Left lung (tissue), 10 donors: ENCODE measurements around the gene MICAL3. TPM values are rescaled to one million over a fixed set of nuclear protein-coding genes. Genes with fewer than 3 reads are reported as not detected.

Experiments used
- ATAC-seq: fragments of 200-7000 bp; cut with Tn5 transposase; one replicate; pipeline ENCODE4 v1.9.1; 2020; ENCODE audit warnings: moderate library complexity
- DNase-seq, 4 donors: peaks; one replicate each; pipeline ENCODE4 v3.0.0-alpha.2; 2013 to 2020
- H3K27ac ChIP-seq, 2 donors: fragments of 200-600 bp; sonication (generic) in 1 of 2; one replicate each; pipeline versions ENCODE4 v1.5.0 to v1.8.0; 2020 to 2021
- H3K27me3 ChIP-seq, 2 donors: fragments of 200-600 bp; sonication (generic) in 1 of 2; one replicate each; pipeline versions ENCODE4 v1.5.0 to v1.8.0; 2020 to 2021
- H3K36me3 ChIP-seq, 2 donors: fragments of 200-600 bp; sonication (generic) in 1 of 2; one replicate each; pipeline versions ENCODE4 v1.5.0 to v1.8.0; 2020 to 2021
- H3K4me1 ChIP-seq, 2 donors: fragments of 200-600 bp; one replicate each; pipeline ENCODE4 v1.8.0; 2021
- H3K4me3 ChIP-seq, 2 donors: fragments of 200-600 bp; sonication (generic) in 1 of 2; one replicate each; pipeline versions ENCODE4 v1.5.0 to v1.8.0; 2020 to 2021; ENCODE audit warnings: mild to moderate bottlenecking in 1 of 2
- H3K9me3 ChIP-seq, 2 donors: fragments of 200-600 bp; sonication (generic) in 1 of 2; one replicate each; pipeline versions ENCODE4 v1.5.0 to v1.8.0; 2020 to 2021
- intact Hi-C, 2 donors: fragments of 100-400 bp; cut with DNase I; formaldehyde crosslinking; loops; one replicate each; pipeline versions ENCODE4 v1.11.2 to v1.14.2; 2022
- polyA plus RNA-seq, 6 donors: library from polyadenylated mRNA; unstranded; fragments of 120-200 nt; gene quantifications; one replicate each; pipeline ENCODE4 v1.2.1, GENCODE V29; 2013; ENCODE audit not compliant: insufficient read length in 6 of 6
- total RNA-seq, 2 donors: library from RNA; stranded (reverse); fragmentation: NEBNext Ultra II Directional; extraction: Animal tissue kit (Norgen Biotek cat#: 25700); gene quantifications; one replicate each; pipeline ENCODE4 v1.2.1, GENCODE V29; 2021
- TF ChIP-seq, protein P1 (sequence below), 2 donors: fragments of 200-600 bp; sonication (generic) in 1 of 2; IDR thresholded peaks; one replicate each; pipeline versions ENCODE4 v1.5.0 to v1.8.0; 2021; ENCODE audit warnings: antibody characterized with exemption in 2 of 2
- donor health status: DM: no; HTN: yes; CAD: no.
- donor health status: DM: no; HTN: no; CAD: no.

The MICAL3 gene
- total and polyA plus RNA-seq, 8 donors: 24.9 to 64.8 (median 56.2) TPM

DNA sequence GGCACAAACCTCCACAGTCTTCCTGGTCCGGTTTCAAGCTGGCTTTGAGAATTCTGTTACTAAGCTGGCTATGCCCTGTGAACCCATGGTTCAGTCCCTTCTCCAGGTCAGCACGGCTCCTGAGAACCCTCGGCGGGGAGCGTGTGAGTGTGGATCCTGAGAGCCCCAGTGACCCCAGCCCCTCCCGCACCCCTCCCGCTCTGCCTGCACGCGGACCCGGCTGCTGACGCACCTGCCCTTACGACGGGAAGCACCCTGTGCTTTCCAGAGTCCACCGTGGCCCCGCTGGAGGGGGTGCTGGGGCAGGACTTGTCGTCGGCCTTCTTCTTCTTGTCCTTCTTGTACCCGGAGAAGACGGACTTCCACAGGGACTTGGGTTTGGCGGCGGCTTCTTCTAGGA lies 207.3 kb downstream of the MICAL3 start:
- intact Hi-C loops: no loop called here
- Histone ChIP-seq H3K27ac (no peak overlapping the region), H3K4me3 (no peak overlapping the region), H3K4me1 (no peaks in the 10 kb centered on the region), H3K9me3 (no peaks in the 10 kb centered on the region), H3K36me3 (peaks cover 0 to 51% of the 10 kb centered on the region in 2 donors), H3K27me3 (no peaks in the 10 kb centered on the region)
- ATAC-seq (no peak), DNase-seq (no peak)
- TF ChIP-seq, protein P1, sequence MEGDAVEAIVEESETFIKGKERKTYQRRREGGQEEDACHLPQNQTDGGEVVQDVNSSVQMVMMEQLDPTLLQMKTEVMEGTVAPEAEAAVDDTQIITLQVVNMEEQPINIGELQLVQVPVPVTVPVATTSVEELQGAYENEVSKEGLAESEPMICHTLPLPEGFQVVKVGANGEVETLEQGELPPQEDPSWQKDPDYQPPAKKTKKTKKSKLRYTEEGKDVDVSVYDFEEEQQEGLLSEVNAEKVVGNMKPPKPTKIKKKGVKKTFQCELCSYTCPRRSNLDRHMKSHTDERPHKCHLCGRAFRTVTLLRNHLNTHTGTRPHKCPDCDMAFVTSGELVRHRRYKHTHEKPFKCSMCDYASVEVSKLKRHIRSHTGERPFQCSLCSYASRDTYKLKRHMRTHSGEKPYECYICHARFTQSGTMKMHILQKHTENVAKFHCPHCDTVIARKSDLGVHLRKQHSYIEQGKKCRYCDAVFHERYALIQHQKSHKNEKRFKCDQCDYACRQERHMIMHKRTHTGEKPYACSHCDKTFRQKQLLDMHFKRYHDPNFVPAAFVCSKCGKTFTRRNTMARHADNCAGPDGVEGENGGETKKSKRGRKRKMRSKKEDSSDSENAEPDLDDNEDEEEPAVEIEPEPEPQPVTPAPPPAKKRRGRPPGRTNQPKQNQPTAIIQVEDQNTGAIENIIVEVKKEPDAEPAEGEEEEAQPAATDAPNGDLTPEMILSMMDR (IDR thresholded peaks at IDR 0.05): no peak

DNA sequence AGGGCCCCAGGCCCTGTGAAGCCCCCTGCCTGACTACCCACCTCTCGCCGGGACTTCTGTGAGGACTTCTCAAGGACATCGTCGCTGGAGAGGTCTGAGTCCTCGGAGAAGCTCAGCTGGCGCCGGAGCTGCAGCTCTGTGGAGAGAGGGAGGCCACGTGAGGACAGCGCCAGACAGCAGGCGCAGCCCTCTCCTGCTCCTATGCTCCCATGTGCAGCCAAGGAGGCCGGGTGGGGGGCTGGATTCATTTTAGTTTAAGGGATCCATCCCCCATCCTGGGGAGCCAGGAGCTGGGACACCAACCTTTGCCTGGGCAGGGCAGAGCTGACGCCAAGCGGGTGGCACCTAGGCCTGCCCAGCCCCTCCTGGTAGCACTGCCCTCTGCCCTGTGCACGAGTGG lies 207.7 kb downstream of the MICAL3 start:
- H3K4me1 ChIP-seq: no peaks in the 10 kb centered on the region
- no peak overlapping the region for H3K4me3 ChIP-seq
- no peaks in the 10 kb centered on the region for H3K9me3 ChIP-seq
- TF ChIP-seq, protein P1 (IDR thresholded peaks at IDR 0.05): no peak
- H3K27me3 ChIP-seq: no peaks in the 10 kb centered on the region
- peaks cover 0 to 51% of the 10 kb centered on the region in 2 donors for H3K36me3 ChIP-seq
- H3K27ac ChIP-seq: no peak overlapping the region
- intact Hi-C loops: no loop called here
- peak in 1 of 4 donors; percentile 71 for DNase-seq
- ATAC-seq: no peak

DNA sequence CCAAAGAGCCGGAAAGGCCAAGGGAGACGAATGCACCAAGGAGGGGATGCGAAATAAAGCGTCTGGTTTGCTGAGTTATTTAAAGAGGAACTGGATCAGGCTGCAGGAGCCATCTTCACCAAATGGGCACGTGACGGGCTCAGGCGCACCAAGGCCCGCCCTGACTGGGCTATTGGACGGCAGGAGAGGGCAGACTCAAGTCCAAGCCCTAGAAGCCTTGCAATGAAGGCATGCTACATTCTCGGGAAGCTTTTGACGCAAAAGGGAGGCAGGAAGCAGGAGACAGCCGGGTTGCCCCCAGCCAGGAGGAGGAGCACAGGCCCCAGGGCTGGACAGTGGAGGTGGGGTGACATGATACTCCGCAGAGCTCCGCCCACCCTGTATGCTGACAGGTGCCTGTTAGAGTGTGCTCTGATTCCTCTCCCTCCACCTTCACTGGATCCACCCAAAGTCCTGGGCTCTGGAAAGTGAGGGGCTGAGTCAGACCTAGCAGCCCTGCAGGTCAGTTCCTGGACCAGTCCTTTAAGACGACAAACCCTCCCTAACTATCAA lies 208.6 kb downstream of the MICAL3 start:
- peak in 1 of 4 donors; percentile 67 for DNase-seq
- H3K9me3 ChIP-seq: no peaks in the 10 kb centered on the region
- no peak for ATAC-seq
- H3K4me3 ChIP-seq: no peak overlapping the region
- TF ChIP-seq, protein P1 (IDR thresholded peaks at IDR 0.05): no peak
- peaks cover 0 to 45% of the 10 kb centered on the region in 2 donors for H3K36me3 ChIP-seq
- H3K27me3 ChIP-seq: no peaks in the 10 kb centered on the region
- no peak overlapping the region for H3K27ac ChIP-seq
- no peaks in the 10 kb centered on the region for H3K4me1 ChIP-seq
- intact Hi-C loops: no loop called here

DNA sequence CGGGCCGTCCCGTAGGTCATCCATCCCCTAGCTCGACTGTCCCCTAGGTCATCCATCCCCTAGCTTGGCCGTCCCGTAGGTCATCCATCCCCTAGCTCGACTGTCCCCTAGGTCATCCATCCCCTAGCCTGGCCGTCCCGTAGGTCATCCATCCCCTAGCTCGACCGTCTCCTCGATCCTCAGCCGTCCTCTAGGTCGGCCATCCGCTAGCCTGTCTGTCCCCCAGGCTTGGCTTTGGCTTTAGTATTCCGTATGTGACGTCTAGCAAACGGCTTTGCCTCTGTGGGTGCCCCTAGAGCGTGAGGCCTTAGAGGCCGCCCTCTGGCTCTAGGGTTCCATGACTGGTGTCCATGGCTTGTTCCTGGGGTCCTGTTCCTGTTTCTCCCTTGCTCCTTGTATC lies 209.5 kb downstream of the MICAL3 start:
- H3K4me1 ChIP-seq: no peaks in the 10 kb centered on the region
- ATAC-seq (no peak), DNase-seq (peak in 1 of 4 donors; percentile 58)
- no peak overlapping the region for H3K27ac ChIP-seq
- intact Hi-C loops: no loop called here
- H3K9me3 ChIP-seq: no peaks in the 10 kb centered on the region
- no peak overlapping the region for H3K4me3 ChIP-seq
- H3K27me3 ChIP-seq: no peaks in the 10 kb centered on the region
- TF ChIP-seq, protein P1 (IDR thresholded peaks at IDR 0.05): no peak
- H3K36me3 ChIP-seq: peaks cover 0 to 45% of the 10 kb centered on the region in 2 donors

DNA sequence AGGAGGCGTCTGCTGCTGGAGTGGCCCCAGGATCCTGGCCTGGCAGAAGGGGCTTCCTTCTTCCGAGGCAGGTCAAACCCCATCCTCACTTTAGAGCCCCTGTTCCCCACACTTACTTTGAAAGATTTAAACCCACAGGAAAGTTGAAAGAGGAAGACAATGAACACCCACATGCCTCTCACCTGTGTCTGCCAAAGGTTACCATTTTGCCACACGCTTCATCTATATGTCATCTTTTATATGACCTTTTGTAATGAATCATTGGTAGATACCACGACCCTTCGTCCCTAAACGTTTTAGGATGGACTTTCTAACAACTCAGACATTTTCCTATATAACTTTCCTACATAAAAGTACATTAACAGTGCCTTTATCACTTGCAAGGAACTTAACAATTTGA lies 210.3 kb downstream of the MICAL3 start:
- H3K27me3 ChIP-seq: no peaks in the 10 kb centered on the region

More for the DNA sequence above, 210.3 kb downstream of the MICAL3 start:
- ATAC-seq (no peak), DNase-seq (no peak)
- no peaks in the 10 kb centered on the region for H3K4me1 ChIP-seq
- TF ChIP-seq, protein P1 (IDR thresholded peaks at IDR 0.05): no peak
- no peak overlapping the region for H3K27ac ChIP-seq
- H3K36me3 ChIP-seq: peaks cover 0 to 48% of the 10 kb centered on the region in 2 donors
- no peak overlapping the region for H3K4me3 ChIP-seq
- intact Hi-C loops: no loop called here
- H3K9me3 ChIP-seq: no peaks in the 10 kb centered on the region
